D341Med (cell line): Measurements from ENCODE around the gene TET1.
"Not testable (repeated sequence)": the region's sequence is repeated elsewhere in the genome, so short reads cannot be mapped to it uniquely, and the experiment has no call there.

Experiments used
- DNase-seq: peaks from one replicate; pipeline ENCODE4 v3.0.0; 2012; ENCODE audit warnings: low spot score

The TET1 gene

DNA sequence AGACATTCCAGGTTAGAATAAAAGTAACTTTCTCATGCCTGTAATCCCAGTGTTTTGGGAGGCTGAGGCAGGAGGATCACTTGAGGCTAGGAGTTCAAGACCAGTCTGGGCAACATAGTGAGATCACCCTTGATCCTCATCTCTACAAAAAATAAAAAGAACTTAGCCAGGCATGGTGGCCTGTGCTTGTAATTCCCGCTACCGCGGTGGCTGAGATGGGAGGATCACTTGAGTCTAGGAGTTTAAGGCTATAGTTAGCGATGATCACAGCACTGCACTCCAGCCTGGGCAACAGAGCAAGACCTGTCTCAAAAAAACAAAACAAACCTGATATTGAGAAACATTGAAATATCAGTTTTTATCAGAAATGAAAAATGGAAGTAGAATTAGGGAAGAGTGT, 4.6 kb downstream of the TET1 start:
- no peak for DNase-seq

DNA sequence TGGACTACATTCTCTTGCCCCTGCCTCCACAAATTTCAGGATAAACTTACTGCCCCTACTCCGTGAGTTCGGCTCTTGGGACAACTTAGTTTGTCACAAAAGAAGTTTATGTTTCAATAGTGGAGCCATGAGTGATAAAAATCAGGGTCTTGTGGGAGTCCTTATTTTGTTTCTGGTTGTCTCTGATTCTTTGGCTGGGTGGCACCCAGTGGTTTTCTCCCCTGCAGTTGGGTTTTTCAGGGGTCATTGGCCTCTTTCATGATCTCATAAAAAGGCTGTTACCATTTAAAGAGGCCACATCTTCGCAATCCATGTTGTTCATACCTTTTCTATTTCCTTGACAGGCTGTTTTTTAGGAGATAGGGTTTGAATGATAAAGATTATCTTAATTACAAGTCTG, 5.5 kb downstream of the TET1 start:
- DNase-seq, result no peak

DNA sequence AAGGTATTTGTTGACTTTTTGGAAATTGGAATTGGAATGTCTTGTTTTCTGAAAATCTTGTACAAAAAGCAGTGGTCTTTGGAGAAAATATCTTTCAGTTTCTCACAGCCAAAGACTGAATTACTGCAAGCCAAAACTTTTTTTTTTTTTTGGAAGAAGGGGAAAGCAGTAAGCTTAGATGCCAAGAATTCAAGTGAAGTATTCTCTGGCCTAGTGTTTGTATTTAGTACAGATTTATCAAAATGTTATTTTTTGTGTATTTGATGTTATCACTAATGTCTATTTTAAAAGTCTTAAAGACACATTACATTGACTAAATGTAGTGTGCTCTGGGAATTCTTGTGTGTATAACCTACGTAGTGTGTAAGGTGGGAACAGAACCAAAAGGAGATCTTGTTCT, 6.2 kb downstream of the TET1 start:
- DNase-seq, result no peak

DNA sequence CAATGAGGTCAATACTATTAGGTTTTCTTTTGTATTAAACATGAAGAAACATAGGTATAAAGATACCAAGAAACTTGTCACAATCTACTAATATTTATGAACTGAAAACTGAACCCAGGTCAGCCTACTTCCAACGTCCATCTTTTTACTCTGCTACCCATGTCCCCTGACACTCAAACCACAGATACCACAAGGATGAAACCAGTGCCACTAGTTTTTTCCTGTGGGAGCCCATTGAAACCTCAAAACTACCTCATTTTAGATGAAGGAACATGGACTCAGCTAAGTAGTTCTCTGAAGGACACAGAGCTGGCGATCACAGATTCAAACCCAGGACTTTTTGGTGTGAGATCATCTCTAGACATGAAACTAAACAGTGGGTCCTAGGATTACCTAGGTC, 6.8 kb downstream of the TET1 start:
- no peak for DNase-seq

DNA sequence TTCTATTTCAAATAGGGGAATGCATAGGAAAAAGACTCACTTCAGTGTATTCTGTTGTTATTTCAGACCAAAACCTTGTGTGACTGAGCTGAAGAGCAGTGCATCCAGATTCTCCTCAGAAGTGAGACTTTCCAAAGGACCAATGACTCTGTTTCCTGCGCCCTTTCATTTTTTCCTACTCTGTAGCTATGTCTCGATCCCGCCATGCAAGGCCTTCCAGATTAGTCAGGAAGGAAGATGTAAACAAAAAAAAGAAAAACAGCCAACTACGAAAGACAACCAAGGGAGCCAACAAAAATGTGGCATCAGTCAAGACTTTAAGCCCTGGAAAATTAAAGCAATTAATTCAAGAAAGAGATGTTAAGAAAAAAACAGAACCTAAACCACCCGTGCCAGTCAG, 12.0 kb downstream of the TET1 start:
- DNase-seq, result no peak

DNA sequence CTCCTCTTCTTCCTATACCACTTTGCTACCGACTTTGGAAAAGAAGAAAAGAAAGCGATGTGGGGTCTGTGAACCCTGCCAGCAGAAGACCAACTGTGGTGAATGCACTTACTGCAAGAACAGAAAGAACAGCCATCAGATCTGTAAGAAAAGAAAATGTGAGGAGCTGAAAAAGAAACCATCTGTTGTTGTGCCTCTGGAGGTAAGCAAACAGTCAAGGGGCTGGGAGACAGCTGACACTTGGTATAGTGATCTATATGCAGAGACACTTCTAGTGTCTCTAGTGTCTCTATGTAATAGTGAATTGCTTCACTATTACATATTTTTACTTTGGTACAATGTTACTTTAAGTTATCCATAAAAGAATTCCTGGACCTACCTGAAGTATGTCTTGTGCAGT, 13.9 kb downstream of the TET1 start:
- DNase-seq, result no peak

DNA sequence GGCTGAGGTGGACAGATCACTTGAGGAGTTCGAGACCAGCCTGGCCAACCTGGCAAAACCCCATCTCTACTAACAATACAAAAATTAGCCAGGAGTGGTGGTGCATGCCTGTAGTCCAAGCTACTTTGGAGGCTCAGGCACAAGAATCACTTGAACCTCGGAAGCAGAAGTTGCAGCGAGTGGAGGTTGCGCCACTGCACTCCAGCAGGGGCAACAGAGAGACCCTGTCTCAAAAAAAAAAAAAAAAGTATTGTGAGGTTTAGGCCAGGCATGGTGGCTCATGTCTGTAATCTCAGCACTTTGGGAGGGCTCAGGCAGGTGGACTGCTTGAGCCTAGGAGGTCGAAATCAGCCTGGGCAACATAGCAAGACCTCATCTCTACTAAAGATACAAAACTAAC, 16.0 kb downstream of the TET1 start:
- no peak for DNase-seq

DNA sequence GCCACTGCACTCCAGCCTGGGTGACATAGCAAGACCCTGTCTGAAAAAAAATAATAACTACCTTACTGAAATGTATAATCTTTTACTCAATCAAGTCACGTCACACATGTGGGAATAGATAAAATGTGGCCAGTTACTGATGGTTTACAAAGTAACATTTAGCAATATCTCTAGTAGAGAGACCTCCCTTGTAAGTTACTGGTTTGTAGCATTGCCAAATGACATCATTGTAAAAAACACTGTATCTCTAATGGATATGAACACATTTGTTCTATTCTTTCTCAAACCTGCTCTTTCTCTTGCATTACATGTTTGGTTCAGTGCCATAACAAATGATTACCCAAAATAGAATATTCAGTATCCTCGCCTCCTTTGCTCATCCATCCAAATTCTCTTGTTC, 18.8 kb downstream of the TET1 start:
- DNase-seq, result no peak

DNA sequence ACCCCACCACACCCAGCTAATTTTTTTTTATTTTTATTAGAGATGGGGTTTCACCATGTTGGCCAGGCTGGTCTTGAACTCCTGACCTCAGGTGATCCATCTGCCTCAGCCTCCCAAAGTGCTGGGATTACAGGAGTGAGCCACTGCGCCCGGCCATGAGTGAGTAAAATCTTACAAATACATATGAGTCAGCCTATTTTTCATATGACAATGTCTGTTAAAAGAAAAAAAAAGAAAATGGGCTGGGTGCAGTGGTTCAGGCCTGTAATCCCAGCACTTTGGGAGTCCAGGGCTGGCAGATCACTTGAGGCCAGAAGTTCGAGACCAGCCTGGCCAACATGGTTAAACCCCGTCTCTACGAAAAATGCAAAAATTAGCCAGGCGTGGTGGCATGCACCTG, 24.1 kb downstream of the TET1 start:
- not testable (repeated sequence) for DNase-seq

DNA sequence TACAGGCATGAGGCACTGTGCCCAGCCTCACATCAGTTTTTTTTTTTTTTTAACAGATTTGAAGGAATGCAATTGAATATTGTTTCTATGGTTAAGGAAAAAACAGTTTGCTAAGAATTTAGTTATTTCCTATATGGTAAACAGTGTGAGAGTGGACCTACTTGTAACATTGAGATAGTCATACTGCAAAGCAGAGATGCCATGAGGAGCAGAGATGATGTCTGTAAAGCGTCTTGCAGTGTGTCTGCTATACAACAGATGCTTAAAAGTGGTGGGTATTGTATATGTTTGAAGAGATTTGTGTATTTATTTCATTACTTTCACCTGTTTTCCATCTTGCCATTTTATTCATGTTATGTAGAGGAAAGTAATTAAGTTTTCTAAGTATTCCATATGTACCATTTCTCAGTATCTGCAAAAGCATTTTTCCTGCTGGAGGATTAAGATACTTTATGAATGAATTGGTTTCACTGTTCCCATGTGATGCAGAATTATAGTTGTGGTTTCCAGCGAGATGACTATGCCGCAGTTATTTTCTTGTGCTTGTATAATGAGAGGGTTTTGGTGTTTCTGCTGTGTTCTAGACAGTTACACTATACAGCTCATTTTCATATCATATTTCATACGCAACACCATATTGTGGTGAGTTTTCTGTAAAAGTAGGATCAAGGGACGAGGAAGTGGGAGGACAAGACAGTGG, 26.6 kb downstream of the TET1 start:
- no peak for DNase-seq

DNA sequence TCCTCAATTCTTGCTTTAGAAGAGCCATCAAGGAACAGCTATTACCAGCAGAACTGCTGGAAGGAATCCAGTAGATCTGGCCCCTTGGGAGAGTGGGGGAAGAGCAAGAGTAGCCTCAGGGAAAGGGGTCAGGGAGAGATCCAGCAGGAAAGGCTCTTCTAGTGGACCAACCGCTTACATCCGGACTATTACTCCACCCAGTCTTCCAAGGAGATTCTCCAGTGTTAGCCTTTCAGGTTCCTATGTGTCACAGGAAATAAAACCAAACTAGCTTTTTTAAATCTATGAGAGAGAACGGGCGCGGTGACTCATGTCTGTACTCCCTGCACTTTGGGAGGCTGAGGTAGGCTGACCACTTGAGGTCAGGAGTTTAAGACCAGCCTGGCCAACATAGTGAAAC, 34.3 kb downstream of the TET1 start:
- no peak for DNase-seq

DNA sequence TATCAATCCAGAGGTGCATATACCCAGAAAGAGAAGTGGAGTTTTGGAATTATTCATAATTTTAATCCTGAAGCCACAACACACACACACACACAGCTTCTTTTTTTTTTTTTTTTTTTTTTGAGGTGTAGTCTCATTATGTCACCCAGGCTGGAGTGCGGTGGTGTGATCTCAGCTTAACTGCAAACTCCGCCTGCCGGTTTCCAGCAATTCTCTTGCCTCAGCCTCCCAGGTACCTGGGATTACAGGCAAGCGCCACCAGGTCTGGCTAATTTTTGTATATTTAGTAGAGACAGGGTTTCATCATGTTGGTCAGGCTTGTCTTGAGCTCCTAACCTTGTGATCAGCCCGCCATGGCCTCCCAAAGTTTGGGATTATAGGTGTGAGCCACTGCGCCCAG, 35.4 kb downstream of the TET1 start:
- DNase-seq, result no peak

DNA sequence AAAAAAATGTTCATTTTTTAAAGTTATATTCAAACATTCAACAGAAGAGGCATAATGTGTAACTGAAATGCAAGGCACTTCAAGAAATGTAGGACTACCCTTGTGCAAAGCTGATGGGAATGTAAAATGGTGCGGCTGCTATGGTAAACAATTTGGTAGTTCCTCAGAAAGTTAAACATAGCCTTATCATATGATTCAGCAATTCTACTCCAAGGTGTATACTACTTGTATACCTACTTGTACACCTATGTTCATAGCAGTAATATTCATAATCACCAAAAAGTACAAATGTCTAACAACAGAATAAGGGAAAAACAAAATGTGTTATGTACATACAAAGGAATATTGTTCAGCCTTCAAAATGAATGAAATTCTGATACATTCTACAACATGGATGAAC, 37.3 kb downstream of the TET1 start:
- DNase-seq, result no peak

DNA sequence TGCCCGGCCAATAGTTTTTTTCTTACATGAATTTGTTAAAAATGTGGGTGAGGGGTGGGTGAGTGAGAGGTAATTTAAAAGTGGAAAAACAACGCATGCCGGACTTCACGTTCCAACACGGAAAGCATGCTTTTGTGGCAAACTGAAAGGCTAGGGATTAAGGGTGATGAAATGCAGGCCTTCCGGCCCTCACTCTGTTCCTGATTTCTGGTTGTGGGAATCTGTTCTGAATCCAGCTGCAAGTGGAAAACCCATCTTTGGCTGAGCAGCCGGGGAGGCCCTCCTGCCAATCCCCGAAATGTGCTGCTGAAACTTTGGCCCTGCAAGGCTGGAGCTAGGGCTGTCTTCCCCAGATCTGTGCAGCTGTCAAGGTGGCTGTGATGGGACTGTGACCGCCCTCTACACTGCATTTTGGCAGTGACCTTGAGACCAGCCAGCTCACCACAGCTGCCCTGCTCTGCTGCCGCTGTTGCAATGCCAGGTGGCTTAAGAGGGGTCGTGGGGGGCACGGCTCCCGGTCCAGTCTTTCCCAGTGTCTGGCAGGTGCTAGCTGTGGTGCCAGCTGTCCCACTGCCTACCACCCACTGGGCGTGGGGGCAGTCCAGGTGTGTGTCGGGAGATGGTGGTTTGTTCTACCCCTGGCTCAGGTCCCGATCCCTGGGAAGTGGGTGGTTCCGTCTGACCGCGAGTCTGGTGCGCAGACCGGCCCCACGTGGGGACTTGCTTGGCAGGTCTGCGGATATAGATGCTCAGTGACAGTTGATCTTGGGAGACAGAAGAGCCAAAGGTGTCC, 39.0 kb downstream of the TET1 start:
- DNase-seq, result peak; percentile 34

DNA sequence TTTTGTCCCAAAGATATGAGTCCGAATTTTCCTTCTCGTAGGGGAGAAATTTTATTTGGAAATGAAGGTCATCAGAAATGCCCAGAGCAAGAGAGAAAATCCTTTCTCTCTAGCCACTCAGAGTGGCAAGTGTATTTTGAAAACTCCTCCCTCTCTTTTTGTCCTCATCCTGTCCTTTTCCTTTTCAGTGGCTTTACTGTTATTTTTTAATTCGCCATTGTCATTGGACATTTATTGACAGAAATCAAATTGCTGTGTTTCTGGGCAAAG, 39.6 kb downstream of the TET1 start:
- no peak for DNase-seq

DNA sequence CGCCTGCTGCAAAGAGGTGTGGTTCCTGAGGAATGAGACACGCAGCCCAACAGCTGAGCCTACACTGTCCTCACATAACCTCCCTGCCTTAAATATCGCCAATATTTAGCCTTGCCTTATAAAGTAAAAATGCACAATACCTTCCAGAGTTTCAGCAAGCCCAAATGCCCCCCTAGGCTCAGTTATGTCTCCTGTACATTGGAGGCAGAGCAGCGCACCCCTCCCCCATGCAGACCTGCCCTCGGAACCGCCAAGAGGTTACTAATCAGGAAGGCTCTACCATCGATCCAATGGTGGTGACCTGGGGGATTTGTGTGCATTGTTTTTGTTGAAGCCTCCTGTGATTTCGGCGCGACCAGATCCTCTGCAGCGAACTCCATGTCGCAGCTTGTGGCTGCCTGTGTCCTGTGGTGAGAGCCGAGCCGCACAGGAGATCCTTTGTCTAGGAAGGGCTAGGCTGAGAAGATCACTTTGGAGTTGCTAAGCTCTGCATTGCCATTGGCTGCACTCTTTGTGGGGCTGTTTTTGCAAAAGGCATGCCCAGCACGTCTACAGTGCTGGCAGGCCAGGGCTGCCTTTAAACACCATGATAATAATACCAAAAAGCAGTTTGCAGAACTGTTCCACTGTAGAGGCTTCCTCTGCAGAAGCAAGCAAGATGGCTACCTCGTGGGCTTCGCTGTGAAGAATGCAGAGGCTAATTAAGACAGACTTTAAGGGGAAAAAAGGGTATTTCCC, 40.1 kb downstream of the TET1 start:
- peak; percentile 82 for DNase-seq

DNA sequence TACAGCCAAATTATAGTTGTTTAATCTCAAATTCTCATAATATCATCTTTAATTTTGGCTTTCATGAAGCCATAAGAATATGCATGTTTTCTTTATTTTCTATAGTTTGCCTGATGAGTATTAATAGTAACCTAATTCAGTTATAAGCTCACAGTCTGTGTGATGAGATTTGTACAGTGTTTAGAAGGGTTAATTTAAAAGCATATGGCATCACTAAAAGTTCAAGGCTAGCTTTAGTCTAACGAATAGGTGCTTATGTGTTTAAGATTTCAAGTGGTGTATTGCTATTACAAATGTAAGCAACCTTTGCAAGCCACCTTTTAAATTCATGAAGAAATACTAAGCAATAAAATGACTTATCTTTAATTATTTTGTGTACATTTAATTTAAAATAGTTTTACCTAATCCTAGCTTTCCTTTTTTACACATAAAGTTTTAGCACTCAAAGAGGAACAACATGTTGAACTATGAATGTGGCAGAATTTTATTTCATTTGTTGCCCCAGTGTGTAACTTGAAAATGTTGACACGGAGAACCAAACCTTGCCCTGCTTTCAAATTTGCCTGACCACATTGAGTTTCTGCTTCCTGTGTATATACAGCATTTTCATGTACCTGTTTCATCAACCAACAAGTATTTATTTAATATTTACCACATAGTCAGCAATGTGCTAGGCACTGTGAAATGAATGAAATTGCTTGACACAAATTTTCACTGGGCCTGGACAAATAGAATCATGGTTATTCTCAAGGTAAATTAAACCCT, 41.5 kb downstream of the TET1 start:
- DNase-seq, result no peak

DNA sequence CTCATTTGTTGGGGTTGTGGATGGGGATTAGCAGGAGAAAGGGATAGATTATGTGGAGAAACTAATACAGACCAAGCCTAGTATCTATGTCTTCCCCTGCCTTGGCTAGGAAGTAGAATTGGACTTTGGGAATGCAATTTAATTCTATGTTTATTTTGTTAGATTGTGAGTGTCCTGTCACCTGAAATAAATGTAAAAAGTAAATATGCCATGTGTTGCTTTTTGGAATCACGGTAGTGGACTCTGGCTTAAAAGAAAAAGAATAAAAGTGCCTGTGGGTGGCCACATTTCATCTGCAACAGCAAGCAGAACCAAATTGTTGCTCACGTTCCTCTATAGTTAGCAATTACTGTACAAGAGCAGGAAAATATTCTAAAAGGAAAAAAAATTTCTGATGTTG, 42.3 kb downstream of the TET1 start:
- DNase-seq, result no peak

DNA sequence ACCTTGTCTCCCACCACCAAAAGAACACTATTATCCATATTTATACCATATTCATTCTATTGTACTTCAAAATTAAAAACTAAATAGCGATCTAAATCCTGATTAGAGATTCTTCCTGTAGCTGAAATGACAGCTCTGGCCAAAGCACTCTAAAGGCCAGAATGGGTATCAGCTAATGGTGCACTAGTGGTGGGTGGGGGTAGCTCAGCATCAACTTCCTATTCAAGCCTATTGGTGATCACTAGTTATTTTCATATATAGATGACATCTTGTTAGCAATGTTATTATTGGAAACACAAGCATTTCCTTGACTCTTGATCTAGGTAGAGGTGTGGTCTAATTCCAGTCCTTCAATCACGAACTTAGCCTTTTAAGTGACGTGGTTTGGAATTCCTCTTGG, 43.6 kb downstream of the TET1 start:
- DNase-seq, result no peak

DNA sequence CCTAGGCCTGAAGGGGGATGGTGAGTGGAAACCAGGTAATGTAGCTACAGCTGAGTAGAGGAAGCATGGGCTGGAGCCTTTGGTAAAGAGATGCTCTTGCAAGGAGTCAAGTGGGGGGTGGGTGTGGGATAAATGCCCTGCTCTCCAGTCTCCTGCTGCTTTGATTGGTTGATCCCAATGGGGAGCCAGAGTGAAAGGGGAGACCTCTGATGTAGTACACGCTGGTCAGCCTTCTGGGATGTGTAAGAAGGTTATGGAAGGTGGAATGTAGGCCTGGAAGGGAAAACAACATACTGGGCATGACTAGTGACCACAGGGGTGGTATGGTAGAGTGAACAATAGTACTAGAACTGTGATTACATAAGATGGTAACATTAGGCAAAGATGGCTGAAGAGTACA, 44.3 kb downstream of the TET1 start:
- DNase-seq, result no peak

DNA sequence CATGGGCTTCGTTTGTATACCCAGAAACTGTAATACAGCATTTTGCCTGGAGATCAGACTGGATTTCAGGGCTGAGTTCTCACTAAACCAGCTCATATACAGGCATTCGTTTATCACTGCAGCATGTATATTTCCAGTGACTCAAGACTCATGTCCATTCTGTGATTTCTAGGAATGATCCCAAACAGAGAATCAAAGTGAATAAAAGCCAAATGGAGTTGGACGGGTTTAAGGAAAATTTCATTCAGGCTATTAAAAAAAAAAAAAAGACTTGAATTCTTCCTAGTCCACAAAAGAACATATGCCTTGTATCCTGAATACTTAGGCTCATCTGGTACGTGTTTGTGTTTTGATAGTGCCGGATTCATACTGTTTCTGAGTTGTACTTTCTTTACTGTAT, 46.8 kb downstream of the TET1 start:
- DNase-seq, result no peak

DNA sequence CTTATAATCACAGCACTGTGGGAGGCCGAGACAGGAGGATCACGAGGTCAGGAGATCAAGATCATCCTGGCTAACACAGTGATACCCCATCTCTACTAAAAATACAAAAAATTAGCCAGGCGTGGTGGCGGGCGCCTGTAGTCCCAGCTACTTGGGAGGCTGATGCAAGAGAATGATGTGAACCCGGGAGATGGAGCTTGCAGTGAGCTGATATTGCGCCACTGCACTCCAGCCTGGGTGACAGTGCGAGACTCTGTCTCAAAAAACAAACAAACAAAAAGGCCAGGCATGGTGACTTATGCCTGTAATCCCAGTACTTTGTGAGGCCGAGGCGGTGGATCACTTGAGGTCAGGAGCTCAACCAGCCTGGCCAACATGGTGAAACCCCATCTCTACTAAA, 49.9 kb downstream of the TET1 start:
- DNase-seq, result not testable (repeated sequence)

DNA sequence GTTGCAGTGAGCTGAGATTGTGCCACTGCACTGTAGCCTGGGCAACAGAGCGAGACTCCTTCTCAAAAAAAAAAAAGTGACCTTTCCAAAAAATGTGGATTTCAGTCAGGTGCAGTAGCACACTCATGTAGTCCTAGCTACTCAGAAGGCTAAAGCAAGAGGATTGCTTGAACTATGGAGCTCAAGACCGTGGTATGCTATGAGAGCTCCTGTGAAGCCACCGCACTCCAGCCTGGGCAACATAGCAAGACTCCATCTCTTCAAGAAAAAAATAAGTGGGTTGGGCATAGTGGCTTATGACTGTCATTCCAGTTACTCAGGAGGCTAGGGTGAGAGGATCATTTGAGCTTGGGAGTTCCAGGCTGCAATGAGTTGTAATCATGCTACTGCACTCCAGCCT, 51.1 kb downstream of the TET1 start:
- DNase-seq, result no peak
